GM08714 (cell line): ENCODE results near the gene PCSK4.

ENCODE experiments used
- H3K4me3 ChIP-seq: fragments of 200-500 bp; sonication (Bioruptor generic); 2 replicates; pipeline ENCODE4 v1.5.1; 2014; ENCODE audit warnings: mild to moderate bottlenecking, low read length, inconsistent platforms
- ZNF274 ChIP-seq: IDR thresholded peaks from 2 replicates; pipeline ENCODE4 v1.6.1; 2012; ENCODE audit warnings: mild to moderate bottlenecking, low read depth, low read length

Gene PCSK4

GRCh38 chr19:1433119-1434039 is 56.8 kb downstream of the PCSK4 start:
- no peak overlapping the region for H3K4me3 ChIP-seq
- TF ChIP-seq ZNF274: no peak

DNA sequence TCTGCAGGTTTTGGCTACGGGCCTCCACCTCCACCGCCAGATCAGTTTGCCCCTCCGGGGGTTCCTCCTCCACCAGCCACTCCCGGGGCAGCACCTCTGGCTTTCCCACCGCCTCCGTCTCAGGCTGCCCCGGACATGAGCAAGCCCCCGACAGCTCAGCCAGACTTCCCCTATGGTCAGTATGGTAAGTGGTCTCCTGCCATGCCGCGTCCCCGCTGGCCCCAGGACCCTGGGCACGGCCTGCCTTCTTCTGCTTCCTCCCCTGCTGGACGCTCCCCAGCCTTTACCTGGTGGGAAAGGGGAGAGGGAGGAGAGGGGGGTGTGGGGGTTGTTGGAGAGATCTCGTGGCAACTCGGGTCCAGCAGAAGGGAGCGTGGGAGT is 57.7 kb downstream of the PCSK4 start:
- no peak for TF ChIP-seq ZNF274
- H3K4me3 ChIP-seq: no peak overlapping the region

- TF ChIP-seq ZNF274: no peak
- H3K4me3 ChIP-seq: no peak overlapping the region
Observed at GRCh38 chr19:1431759-1432506, 58.2 kb downstream of the PCSK4 start.
